ENCODE measurements around the gene ACOXL.

Gene ACOXL

DNA sequence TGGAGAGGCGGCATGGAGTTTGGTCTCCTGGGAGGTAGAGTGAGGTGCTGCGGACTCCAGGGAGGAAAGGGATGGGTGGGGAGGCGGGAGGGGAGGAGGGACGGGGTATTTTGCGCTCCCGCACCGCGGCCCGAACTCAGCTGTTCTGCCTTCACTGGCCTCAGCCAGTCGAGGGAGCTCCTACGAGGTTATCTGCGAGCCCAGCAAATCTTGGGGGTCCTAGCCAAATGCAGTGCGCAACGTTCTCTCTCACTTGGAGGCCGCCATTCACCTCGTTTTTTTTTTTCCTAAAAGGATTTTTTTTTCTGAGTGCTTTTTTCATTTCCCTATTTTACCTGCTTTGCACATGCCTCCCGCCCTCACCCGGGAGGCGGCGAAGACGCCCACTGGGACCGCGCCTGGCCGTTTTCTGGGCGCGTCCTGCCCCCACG, 387.5 kb downstream of the ACOXL start:
- no peak for DNase-seq

DNA sequence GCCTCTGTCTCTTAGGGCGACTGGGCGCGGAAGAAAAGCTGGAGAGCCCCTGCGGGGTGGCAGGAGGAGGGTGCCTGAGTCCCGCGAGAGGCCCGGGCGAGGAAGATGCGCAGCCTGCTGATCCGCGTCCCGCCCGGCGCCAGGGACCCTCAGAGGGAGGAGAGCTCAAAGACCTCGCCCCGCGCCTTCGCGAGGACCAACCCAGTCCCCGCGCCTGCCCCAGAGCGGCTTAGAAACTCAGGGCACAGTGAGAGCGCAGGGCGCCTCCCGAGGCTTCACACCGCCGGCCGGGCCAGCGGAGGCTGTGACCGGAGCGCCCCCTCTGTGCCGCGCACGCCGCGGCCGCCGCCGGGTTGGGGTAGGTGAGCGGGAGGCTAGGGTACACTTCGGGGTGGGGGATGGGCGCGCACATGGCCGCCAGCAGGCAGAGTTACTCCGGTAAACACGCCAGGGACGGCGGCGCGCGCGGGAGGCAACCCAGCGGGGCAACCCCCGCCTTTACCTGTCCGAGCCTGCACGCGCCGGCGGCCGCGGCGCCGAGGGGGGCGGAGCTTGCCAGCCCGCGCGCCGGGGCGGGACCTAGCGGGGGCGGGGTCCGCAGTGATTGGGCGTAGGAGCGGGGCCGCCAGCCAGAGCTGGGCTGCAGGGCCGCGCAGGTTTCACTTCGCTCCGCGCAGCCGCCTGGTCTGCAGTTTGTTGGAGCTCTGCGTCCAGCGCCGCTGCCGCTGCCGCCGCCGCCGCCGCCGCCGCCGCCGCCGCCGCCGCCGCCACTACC, 388.1 kb downstream of the ACOXL start, which contains the start of gene BCL2L11:
BCL2L11 (plus strand) TSS at position 662 of the 775 bp plus-strand sequence. CDS start 2,832 bp downstream, outside the sequence.
- DNase-seq, result peak; percentile 84

DNA sequence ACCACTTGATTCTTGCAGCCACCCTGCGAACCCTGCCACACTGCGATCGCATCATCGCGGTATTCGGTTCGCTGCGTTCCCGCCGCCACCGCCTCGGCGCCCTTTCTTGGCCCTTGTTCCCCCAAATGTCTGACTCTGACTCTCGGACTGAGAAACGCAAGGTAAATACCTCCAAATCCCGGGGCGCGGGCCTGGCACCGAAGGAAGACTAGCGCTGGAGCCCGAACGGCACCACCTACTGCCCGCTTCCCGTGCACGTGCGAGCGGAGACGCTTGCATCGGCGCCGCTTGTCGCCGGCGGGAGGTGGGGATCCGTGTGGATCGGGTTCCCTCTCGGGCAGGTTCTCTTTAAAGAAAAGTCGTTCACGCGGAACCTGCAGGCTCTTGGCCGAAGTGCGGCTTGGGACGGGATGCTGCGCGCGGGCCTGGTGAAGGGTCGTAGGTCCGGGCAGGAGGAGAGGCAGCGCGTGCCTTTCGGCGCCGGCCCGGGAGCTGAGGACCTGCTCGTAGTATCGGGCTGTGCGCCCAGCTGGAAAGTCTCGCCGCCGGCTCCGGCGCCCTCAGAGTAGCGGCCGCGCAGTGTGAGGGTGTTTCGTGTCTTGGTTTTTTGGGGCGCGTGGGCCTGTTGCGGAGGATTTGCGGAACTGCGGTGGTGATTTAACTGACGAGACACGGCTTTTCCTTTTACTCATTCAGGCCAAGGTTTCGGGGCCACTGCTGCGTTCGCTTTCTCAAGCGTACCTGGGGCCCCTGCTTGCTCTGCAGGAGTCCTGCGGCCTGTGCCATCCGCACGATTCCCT, 388.9 kb downstream of the ACOXL start:
- peak; percentile 26 for DNase-seq

DNA sequence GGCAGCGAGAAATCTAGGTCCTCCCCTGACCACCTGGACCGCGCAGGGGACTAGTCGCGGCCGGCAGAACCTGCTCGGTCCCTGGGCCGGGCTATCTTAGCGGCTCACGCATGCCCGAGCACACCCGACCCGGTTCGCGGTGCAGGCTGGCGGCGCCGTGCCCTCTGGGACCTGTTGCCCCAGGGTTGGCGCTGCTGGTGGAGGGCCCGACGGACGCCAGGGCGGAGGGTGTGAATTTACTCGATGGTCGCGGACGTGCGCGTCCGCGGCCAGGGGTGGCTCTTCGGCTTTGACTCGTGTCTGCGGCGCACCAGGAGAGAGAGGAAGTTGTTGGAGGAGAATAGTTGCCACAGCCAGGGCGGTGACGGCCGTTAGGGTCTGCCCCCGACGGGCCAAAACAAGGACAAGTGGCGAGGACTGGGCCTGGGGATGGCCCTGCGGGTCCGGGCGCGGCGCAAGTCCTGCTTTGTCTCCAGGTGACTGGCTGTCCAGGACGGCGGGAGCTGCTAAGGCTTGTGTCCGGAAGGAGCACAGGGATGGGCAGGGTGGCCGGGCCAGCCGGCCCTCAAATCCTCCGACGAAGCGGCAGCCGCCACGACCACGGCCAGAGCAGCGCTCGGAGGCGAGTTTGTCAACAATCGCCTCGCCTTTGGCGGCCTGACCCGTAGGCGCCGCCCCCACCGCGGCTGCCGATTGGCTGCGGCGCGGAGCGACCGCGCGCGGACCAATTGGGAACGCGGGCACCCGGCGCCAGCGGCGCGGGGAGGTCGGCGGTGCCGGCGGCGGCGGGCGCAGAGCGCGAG, 389.7 kb downstream of the ACOXL start:
- peak; percentile 75 for DNase-seq

DNA sequence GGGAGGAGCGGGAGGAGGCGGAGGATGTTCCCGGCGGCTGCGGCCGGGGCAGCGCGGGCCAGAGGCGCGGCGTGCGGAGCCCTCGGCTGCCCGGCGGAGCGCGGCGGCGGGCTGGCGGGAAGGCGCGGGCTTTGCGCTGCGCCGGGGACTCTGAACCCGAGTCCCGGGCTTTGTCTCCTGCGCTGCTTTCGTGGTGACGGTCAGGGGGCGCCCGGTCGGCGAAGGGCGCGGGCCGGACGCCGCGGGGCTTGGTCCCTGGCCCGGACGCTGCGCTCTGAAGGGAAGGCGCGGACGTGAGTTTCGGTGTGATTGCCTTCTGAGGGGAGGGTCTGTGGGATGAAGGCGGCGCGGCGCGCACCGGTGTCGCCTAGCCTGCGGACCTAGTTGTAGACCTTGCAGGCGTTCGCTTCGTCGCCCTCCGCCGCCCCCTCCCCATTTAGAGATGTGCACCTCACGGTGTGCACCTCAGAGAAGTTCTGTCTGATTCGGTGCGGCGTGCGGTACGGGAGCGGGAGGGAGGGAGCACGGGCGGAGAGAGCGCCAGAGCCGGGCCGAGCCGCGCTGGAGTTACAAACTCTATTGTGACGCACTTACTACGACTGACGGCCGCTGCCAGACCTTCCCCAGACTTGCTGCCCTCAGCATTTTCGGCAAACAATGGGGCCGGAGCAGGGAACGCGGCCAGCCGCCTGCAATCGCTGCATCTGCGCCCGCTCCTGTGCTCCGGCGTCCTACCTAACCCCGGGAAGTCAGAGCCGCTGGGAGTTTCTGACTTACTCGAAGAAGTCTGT, 390.5 kb downstream of the ACOXL start:
- peak; percentile 28 for DNase-seq

DNA sequence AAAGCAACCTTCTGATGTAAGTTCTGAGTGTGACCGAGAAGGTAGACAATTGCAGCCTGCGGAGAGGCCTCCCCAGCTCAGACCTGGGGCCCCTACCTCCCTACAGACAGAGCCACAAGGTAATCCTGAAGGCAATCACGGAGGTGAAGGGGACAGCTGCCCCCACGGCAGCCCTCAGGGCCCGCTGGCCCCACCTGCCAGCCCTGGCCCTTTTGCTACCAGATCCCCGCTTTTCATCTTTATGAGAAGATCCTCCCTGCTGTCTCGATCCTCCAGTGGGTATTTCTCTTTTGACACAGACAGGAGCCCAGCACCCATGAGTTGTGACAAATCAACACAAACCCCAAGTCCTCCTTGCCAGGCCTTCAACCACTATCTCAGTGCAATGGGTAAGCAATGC, 391.4 kb downstream of the ACOXL start:
- no peak for DNase-seq

DNA sequence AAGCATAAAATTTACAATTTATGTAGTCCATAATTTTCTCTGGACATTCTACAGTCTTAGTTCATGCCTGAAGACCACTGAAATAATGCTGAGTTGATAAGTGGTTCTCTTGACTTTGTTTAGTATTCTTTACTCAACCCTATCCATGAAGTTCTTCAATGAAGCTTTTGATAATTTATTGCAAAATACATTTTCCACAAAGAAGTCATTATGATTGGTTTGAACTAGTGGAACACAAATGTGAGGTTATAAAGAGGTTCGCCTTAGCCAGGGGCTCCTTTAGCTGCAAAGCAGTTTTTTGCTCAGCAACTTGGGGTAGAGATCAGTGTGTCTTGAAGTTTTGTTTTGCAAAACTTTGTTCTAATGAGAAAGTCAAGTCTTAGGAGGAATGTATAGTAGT, 394.2 kb downstream of the ACOXL start:
- DNase-seq, result no peak

DNA sequence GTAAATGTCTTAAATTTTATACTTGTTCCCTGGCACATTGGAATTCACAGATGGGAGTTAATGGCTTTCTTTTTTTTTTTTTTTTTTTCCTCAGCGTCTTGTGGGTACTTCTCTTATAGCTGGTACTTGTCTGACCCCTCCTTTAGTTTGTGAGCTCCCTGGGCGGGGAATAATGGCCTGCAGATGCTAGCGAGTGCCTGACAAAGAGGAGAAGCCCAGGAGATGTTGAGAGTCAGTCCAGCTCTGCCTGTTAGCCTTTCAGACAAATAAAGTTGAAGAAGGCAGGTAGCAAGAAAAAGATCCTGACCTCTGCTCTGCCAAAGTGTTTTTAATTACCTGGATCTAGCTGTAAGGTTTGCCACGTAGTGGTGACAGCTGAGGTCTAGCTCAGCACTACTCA, 395.0 kb downstream of the ACOXL start:
- DNase-seq, result no peak

DNA sequence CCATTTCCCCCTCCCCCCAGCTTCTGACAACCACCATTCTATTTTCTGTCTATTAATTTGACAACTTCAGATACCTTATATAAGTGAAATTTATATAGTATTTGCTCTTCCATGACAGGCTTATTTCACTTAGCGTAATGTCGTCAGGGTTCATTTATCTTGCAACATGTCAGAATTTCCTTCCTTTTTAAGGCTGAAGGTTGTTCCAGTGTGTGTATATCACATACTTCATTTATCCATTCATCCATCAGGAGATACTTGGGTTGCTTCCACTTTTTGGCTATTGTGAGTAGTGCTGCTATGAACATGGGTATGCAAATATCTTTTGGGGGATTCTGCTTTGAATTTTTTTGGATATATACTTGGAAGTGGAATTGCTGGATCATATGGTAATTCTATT, 395.7 kb downstream of the ACOXL start:
- DNase-seq, result no peak

DNA sequence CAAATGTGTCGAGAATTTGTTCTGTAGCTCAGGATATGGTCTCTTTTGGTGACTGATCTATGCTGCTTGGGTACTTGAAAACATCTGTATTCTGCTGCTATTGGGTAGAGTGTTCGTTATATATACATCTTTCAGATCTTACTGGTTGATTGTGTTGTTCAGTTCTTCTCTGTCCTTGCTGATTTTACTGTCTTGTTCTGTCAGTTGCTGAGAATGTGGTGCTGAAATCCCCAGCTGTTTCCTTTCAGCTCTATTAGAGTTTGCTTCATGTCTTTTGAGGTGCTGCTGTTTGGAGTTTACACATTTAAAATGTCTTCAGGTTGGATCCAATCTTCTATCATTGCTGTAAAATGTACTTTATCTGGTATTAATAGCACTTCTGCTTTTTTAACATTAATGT, 401.2 kb downstream of the ACOXL start:
- DNase-seq, result no peak

DNA sequence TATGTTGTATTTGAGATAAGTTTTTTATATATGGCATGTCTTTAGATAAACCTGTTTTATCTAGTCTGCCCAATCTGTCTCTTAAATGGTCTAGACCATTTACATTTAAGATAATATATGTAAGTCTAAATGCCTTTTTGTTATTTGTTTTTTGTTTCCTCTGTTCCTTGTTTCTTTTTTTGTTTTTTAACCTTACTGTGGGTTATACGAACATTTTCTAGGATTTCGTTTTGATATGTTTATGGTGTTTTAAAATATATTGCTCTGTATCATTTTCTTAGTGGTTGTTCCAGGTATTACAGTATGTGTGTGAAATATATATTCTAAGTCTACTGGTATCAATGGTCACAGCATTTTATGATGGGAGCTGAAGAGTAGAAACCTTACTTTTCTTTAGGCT, 401.7 kb downstream of the ACOXL start:
- no peak for DNase-seq

DNA sequence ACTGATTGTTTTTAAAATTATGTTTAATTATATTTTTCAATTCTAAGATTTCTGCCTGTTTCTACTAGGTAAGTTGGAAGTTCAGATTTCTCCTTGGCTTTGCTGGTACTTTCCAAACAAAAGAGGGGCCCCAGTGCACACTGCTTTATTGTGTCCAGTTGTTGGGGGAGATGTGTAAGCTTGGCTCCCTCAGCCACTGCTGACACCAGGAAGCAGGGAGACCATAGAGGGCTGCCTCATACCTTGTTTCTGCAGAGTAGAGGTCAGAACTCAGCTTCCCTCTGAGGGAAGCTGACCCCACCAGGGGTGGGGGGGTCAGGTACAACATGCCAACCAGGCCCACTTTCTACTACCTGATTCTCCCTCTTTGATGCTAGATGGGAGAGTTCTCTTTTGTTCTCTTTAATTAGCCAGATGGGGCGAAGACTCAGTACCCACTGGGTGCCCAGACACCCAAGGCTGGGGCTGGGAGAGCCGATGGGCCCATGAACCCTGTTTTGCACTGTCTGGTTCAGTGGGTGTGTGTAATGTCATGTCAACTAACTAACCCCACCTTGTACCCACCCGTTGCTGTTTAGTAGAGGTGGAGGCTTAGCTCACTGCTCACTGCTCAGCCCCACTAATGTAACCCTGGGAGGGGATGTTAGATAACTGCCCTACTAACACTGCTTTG, 403.0 kb downstream of the ACOXL start:
- no peak for DNase-seq

DNA sequence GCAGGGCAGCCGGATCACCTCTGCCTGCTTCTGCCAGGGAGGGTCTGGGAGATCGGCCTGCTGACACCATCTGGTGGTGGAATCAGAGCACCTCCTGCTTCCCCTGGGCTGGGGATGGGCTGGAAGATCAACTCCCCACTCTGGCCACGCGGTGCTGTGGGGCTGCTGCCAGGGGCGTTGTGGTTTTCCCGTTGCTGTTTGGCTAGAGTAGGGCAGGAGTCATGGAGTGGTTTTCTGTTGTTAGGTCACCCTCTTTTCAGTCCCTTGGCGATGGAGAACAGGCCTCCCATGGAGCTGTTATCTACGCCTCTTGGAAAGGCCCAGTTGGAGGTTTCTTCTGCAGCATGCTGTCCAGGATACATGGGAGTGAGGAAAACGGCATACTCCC, 403.5 kb downstream of the ACOXL start:
- DNase-seq, result no peak

DNA sequence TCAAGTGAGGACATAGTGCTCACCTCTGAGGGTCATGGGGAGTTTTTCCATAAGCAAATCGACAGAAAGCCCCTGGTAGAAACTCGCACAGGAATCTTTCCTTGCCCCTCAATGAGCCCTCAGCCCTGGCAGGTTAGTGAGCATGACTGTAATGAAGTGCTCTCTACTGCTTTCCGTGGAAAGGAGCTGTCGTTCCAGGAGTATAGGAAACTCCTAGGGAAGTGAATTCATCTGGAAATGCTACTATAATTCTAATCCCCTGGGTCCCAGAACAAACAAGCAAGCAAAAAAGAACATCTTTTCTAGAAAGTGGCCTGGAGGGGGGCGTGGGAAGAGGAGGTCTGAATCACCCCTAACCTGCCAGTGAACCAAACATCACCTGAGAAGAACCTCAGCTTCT, 406.5 kb downstream of the ACOXL start:
- DNase-seq, result no peak

DNA sequence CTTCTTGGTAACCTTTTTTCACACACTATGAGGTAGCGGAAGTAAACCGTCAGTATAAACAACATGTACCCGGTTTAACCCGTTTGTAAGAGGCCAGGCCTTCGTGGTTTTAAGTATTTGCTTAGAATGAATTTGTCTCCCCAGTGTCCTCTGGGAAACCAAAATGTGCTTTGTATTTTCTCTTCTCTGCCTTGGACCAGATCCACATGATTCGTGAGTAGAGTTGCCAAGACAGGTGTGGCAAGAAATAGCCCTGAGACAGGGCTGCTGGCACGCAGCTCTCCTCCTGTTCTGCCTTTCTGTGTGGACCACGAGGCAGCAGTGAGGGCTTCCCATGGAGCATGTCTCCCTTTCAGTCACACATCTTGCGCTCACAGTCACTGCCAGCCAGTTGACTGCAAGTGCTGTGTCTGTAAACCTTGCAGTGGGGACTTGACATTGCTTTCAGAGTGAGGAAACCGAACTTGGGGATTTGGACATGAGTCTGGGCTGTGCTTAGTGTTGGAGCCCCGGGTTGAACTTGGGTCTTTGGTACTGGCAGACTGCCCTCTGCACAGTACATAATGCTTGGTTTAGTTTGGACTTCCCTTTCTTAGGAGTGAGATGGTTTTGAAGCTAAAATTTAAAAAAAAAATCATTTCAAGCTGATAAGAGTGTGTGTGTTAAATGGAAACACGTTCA, 407.4 kb downstream of the ACOXL start:
- DNase-seq, result no peak

DNA sequence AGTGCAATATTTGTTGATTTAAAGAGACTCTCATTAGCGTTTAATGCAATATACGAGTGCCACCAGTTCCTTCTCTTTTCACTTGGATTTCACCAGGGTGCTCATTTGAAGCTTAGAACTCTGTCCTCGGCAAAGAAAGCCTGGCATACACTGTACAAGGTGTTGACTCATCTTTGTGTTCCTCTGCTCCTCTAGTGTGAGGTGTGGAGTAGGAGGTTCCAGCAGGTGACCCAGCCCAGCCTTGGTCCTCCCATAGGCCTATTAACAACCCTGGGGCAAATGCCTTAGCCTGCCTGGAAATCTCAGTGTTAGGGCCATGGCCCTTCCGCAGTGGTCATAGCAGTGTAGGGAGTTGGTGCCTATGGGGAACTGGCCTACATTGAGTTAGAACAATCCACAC, 408.4 kb downstream of the ACOXL start:
- DNase-seq, result no peak

DNA sequence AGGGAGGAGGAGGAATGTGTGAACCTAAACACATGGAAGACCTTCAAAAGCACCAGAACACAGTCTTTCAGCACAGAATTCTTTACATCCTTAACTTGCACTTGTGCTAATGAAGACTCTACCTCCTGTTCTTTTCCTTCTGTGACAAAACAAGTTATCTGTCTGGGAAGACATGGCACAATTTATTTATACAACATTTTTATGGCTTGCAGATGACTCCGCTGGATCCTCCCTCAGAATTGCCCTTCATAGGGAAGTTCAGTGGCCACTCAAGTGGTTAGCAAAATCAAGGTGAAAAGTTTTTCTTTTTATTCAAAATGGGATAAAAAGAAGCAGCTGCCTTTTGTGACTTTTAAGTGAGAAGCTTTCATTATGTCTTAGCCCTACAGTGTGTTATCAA, 409.7 kb downstream of the ACOXL start:
- DNase-seq, result no peak

DNA sequence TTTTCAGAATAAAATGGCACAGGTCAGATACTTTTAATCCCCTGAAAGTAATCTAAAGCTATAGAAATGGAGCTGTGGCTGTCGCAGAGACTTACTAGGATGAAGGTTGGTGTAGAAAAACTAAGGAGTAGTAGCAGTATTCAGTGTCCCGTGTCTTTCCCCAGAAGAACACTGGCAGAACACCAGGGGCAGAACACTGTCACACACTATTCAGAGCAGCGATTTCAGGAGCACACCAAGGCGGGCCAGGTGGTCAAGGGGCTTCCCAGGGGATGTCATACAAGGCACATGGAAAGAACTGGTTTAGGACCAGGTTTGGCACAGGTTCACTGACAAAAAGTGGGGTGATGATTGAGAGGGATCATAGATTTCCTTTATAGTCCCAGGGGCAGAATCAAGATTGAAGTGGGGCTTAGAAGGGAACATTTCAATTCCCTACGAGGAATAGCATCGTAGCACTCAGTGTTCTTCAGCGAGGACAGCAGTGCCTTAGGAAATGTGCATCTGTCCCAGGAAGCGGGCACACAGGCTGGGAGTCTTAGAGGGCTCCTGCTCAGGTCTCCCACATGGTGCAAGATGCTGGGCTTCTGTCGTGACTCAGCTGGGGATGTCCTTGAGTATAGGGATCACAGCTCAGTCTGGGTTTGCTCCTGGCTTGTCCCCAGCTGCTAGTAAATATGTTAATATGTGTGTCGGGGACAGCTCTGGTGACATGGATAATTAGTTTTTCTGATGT, 410.9 kb downstream of the ACOXL start:
- DNase-seq, result no peak

DNA sequence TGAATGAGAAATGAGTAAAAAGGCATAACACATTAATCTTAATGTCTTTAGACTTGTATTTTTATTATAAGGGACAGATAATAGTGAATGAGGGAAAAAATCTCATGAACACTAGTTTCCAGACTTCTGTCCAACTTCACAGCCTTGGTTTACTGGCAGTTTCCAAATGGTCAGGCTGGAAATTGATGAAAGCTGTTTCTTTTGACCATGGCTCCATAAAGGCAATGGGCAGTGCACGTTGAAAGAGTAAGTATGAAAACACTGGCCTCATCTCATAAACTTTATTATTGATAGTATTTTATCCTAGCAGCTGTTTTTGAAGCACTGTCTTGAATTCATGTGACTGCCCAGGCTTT, 411.4 kb downstream of the ACOXL start:
- no peak for DNase-seq

DNA sequence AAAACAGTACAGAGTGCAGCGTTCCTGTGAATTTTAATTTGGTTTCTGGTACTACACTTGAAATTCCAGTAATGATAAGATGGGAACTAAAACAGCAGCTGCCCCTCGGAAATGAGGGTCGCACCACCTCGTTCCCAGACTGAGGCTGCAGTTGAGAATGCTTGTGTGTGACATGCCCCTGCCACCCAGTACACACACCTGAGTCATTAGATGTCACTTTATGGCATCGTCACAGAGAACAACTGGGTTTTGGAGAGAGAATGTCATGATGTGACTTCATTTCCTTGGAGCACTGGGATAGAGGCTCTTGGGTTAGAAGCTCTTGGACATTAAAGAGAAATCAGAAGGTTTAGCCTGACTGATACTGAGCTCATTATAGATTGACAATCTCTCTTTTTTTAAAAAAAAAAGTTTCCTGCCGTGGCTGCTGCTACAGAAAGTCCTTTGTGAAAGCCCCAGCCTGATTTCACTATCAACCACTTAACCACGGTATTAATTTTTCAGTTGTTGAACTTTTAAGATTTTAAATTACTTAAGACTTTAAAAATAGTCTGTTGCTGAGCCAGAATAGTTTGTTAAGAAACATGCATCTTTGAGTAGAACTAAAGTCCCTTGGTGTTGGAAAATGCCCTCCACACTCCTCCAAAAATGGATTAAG, 412.9 kb downstream of the ACOXL start:
- no peak for DNase-seq

All from activated gamma-delta T cell (primary cell).